ENCODE measurements around the gene NYNRIN.

The NYNRIN gene

GRCh38 chr14:24401810-24402702, 3.3 kb downstream of the NYNRIN start:
- Histone ChIP-seq H3K27me3 (ENCODE audit: control insufficient read depth, insufficient read depth, low read length) (no peaks in the 10 kb centered on the region), H3K36me3 (ENCODE audit: control insufficient read depth, insufficient read depth, low read length) (peaks cover 3% of the 10 kb centered on the region), H3K9ac (ENCODE audit: low read length) (no peak overlapping the region), H3K4me1 (ENCODE audit: control insufficient read depth, insufficient read depth, low read length) (peaks cover 13% of the 10 kb centered on the region), H3K4me3 (ENCODE audit: low read length) (no peak overlapping the region), H3K27ac (ENCODE audit: low read depth, low read length) (no peak overlapping the region)

GRCh38 chr14:24403294-24403998, 4.6 kb downstream of the NYNRIN start:
- no peaks in the 10 kb centered on the region for H3K27me3 ChIP-seq (ENCODE audit: control insufficient read depth, insufficient read depth, low read length)
- no peak overlapping the region for H3K4me3 ChIP-seq (ENCODE audit: low read length)
- peaks cover 3% of the 10 kb centered on the region for H3K36me3 ChIP-seq (ENCODE audit: control insufficient read depth, insufficient read depth, low read length)
- no peak overlapping the region for H3K27ac ChIP-seq (ENCODE audit: low read depth, low read length)
- H3K9ac ChIP-seq (ENCODE audit: low read length) = no peak overlapping the region
- peaks cover 13% of the 10 kb centered on the region for H3K4me1 ChIP-seq (ENCODE audit: control insufficient read depth, insufficient read depth, low read length)

GRCh38 chr14:24404814-24405213, 6.0 kb downstream of the NYNRIN start:
- H3K4me3 ChIP-seq (ENCODE audit: low read length) = no peak overlapping the region
- H3K27ac ChIP-seq (ENCODE audit: low read depth, low read length) = no peak overlapping the region
- H3K36me3 ChIP-seq (ENCODE audit: control insufficient read depth, insufficient read depth, low read length) = peaks cover 3% of the 10 kb centered on the region
- H3K27me3 ChIP-seq (ENCODE audit: control insufficient read depth, insufficient read depth, low read length) = no peaks in the 10 kb centered on the region
- H3K9ac ChIP-seq (ENCODE audit: low read length) = no peak overlapping the region
- peaks cover 9% of the 10 kb centered on the region for H3K4me1 ChIP-seq (ENCODE audit: control insufficient read depth, insufficient read depth, low read length)

GRCh38 chr14:24406416-24406815, 7.6 kb downstream of the NYNRIN start:
- Histone ChIP-seq H3K27me3 (ENCODE audit: control insufficient read depth, insufficient read depth, low read length) (no peaks in the 10 kb centered on the region), H3K4me1 (ENCODE audit: control insufficient read depth, insufficient read depth, low read length) (peaks cover 4% of the 10 kb centered on the region), H3K27ac (ENCODE audit: low read depth, low read length) (no peak overlapping the region), H3K36me3 (ENCODE audit: control insufficient read depth, insufficient read depth, low read length) (peaks cover 3% of the 10 kb centered on the region), H3K9ac (ENCODE audit: low read length) (no peak overlapping the region), H3K4me3 (ENCODE audit: low read length) (no peak overlapping the region)

GRCh38 chr14:24407608-24408325, 9.0 kb downstream of the NYNRIN start:
- Histone ChIP-seq H3K9ac (ENCODE audit: low read length) (no peak overlapping the region), H3K4me3 (ENCODE audit: low read length) (no peak overlapping the region), H3K27ac (ENCODE audit: low read depth, low read length) (no peak overlapping the region), H3K4me1 (ENCODE audit: control insufficient read depth, insufficient read depth, low read length) (peaks cover 4% of the 10 kb centered on the region), H3K27me3 (ENCODE audit: control insufficient read depth, insufficient read depth, low read length) (no peaks in the 10 kb centered on the region), H3K36me3 (ENCODE audit: control insufficient read depth, insufficient read depth, low read length) (peaks cover 3% of the 10 kb centered on the region)

GRCh38 chr14:24408764-24409163, 10.0 kb downstream of the NYNRIN start:
- Histone ChIP-seq H3K36me3 (ENCODE audit: control insufficient read depth, insufficient read depth, low read length) (peaks cover 6% of the 10 kb centered on the region), H3K27ac (ENCODE audit: low read depth, low read length) (no peak overlapping the region), H3K4me1 (ENCODE audit: control insufficient read depth, insufficient read depth, low read length) (no peaks in the 10 kb centered on the region), H3K4me3 (ENCODE audit: low read length) (no peak overlapping the region), H3K9ac (ENCODE audit: low read length) (no peak overlapping the region), H3K27me3 (ENCODE audit: control insufficient read depth, insufficient read depth, low read length) (no peaks in the 10 kb centered on the region)

GRCh38 chr14:24409192-24409591, 10.4 kb downstream of the NYNRIN start:
- Histone ChIP-seq H3K4me3 (ENCODE audit: low read length) (no peak overlapping the region), H3K9ac (ENCODE audit: low read length) (no peak overlapping the region), H3K27ac (ENCODE audit: low read depth, low read length) (no peak overlapping the region), H3K4me1 (ENCODE audit: control insufficient read depth, insufficient read depth, low read length) (no peaks in the 10 kb centered on the region), H3K36me3 (ENCODE audit: control insufficient read depth, insufficient read depth, low read length) (peaks cover 6% of the 10 kb centered on the region), H3K27me3 (ENCODE audit: control insufficient read depth, insufficient read depth, low read length) (no peaks in the 10 kb centered on the region)

- peaks cover 11% of the 10 kb centered on the region for H3K36me3 ChIP-seq (ENCODE audit: control insufficient read depth, insufficient read depth, low read length)
- H3K9ac ChIP-seq (ENCODE audit: low read length) = no peak overlapping the region
These were observed 11.2 kb downstream of the NYNRIN start for GRCh38 chr14:24409956-24410355.

GRCh38 chr14:24411443-24412389, 12.9 kb downstream of the NYNRIN start:
- H3K27me3 ChIP-seq (ENCODE audit: control insufficient read depth, insufficient read depth, low read length) = no peaks in the 10 kb centered on the region
- no peaks in the 10 kb centered on the region for H3K4me1 ChIP-seq (ENCODE audit: control insufficient read depth, insufficient read depth, low read length)
- H3K36me3 ChIP-seq (ENCODE audit: control insufficient read depth, insufficient read depth, low read length) = peaks cover 8% of the 10 kb centered on the region
- H3K27ac ChIP-seq (ENCODE audit: low read depth, low read length) = no peak overlapping the region
- no peak overlapping the region for H3K4me3 ChIP-seq (ENCODE audit: low read length)
- H3K9ac ChIP-seq (ENCODE audit: low read length) = no peak overlapping the region

More at GRCh38 chr14:24409956-24410355, 11.2 kb downstream of the NYNRIN start:
- H3K4me1 ChIP-seq (ENCODE audit: control insufficient read depth, insufficient read depth, low read length) = no peaks in the 10 kb centered on the region
- H3K27ac ChIP-seq (ENCODE audit: low read depth, low read length) = no peak overlapping the region
- H3K27me3 ChIP-seq (ENCODE audit: control insufficient read depth, insufficient read depth, low read length) = no peaks in the 10 kb centered on the region
- H3K4me3 ChIP-seq (ENCODE audit: low read length) = no peak overlapping the region

GRCh38 chr14:24414077-24414476, 15.3 kb downstream of the NYNRIN start:
- peaks cover 8% of the 10 kb centered on the region for H3K36me3 ChIP-seq (ENCODE audit: control insufficient read depth, insufficient read depth, low read length)
- H3K4me1 ChIP-seq (ENCODE audit: control insufficient read depth, insufficient read depth, low read length) = no peaks in the 10 kb centered on the region

GRCh38 chr14:24414732-24415420, 16.1 kb downstream of the NYNRIN start:
- H3K9ac ChIP-seq (ENCODE audit: low read length) = no peak overlapping the region
- H3K27me3 ChIP-seq (ENCODE audit: control insufficient read depth, insufficient read depth, low read length) = no peaks in the 10 kb centered on the region
- peaks cover 8% of the 10 kb centered on the region for H3K36me3 ChIP-seq (ENCODE audit: control insufficient read depth, insufficient read depth, low read length)
- H3K4me3 ChIP-seq (ENCODE audit: low read length) = no peak overlapping the region
- H3K27ac ChIP-seq (ENCODE audit: low read depth, low read length) = no peak overlapping the region
- H3K4me1 ChIP-seq (ENCODE audit: control insufficient read depth, insufficient read depth, low read length) = no peaks in the 10 kb centered on the region

More at GRCh38 chr14:24414077-24414476, 15.3 kb downstream of the NYNRIN start:
- Histone ChIP-seq H3K27ac (ENCODE audit: low read depth, low read length) (no peak overlapping the region), H3K27me3 (ENCODE audit: control insufficient read depth, insufficient read depth, low read length) (no peaks in the 10 kb centered on the region), H3K4me3 (ENCODE audit: low read length) (no peak overlapping the region), H3K9ac (ENCODE audit: low read length) (no peak overlapping the region)

All from rectal smooth muscle tissue (tissue), 1 donor.